Effector memory CD8-positive, alpha-beta T cell (primary cell): ENCODE data around the gene CCNT1.
"Not testable (repeated sequence)": the region's sequence is repeated elsewhere in the genome, so short reads cannot be mapped to it uniquely, and the experiment has no call there.

Source experiments
- ATAC-seq: fragments of 150-1000 bp; cut with Tn5 transposase; replicated peaks from 2 replicates; pipeline ENCODE4 v1.10.0; 2021; ENCODE audit warnings: mild to moderate bottlenecking, moderate library complexity
- DNase-seq, 3 experiments: peaks; one replicate each; pipeline ENCODE4 v3.0.0; 2021
- H3K27ac Mint-ChIP-seq, 2 donors: one replicate each; pipeline ENCODE4 v1.8.0; 2022; ENCODE audit warnings: mild to moderate bottlenecking in 2 of 2, mixed read lengths in 2 of 2, moderate library complexity in 2 of 2
- H3K27me3 Mint-ChIP-seq, 2 donors: one replicate each; pipeline ENCODE4 v1.8.0; 2022; ENCODE audit warnings: mixed read lengths in 2 of 2
- H3K36me3 Mint-ChIP-seq: one replicate; pipeline ENCODE4 v1.8.0; 2022; ENCODE audit warnings: mild to moderate bottlenecking, moderate library complexity, mixed read lengths; ENCODE audit not compliant: insufficient read depth
- H3K4me1 Mint-ChIP-seq, 2 donors: one replicate each; pipeline ENCODE4 v1.8.0; 2022; ENCODE audit warnings: low read depth in 2 of 2, mixed read lengths in 2 of 2
- H3K4me3 Mint-ChIP-seq, 2 donors: one replicate each; pipeline ENCODE4 v1.8.0; 2022; ENCODE audit warnings: mild to moderate bottlenecking in 2 of 2, mixed read lengths in 2 of 2, moderate library complexity in 2 of 2
- H3K9me3 Mint-ChIP-seq, 2 donors: one replicate each; pipeline ENCODE4 v1.8.0; 2022; ENCODE audit warnings: mixed read lengths in 2 of 2

Gene CCNT1

GRCh38 chr12:48645354-48645753 lies 71.2 kb downstream of the CCNT1 start:
- H3K27me3 Mint-ChIP-seq, H3K4me1 Mint-ChIP-seq, DNase-seq, H3K4me3 Mint-ChIP-seq, ATAC-seq, H3K27ac Mint-ChIP-seq, H3K9me3 Mint-ChIP-seq: not testable (repeated sequence)
- peaks cover 14% of the 10 kb centered on the region for H3K36me3 Mint-ChIP-seq

- no peak overlapping the region for H3K4me3 Mint-ChIP-seq
- no peak overlapping the region for H3K27ac Mint-ChIP-seq
- DNase-seq (no peak), ATAC-seq (no peak)
- no peaks in the 10 kb centered on the region for H3K27me3 Mint-ChIP-seq
- peaks cover 12% of the 10 kb centered on the region for H3K36me3 Mint-ChIP-seq
- no peaks in the 10 kb centered on the region for H3K9me3 Mint-ChIP-seq
- H3K4me1 Mint-ChIP-seq: peaks cover 0 to 1% of the 10 kb centered on the region in 2 donors
Measured at GRCh38 chr12:48643011-48643410, 73.5 kb downstream of the CCNT1 start.

DNA sequence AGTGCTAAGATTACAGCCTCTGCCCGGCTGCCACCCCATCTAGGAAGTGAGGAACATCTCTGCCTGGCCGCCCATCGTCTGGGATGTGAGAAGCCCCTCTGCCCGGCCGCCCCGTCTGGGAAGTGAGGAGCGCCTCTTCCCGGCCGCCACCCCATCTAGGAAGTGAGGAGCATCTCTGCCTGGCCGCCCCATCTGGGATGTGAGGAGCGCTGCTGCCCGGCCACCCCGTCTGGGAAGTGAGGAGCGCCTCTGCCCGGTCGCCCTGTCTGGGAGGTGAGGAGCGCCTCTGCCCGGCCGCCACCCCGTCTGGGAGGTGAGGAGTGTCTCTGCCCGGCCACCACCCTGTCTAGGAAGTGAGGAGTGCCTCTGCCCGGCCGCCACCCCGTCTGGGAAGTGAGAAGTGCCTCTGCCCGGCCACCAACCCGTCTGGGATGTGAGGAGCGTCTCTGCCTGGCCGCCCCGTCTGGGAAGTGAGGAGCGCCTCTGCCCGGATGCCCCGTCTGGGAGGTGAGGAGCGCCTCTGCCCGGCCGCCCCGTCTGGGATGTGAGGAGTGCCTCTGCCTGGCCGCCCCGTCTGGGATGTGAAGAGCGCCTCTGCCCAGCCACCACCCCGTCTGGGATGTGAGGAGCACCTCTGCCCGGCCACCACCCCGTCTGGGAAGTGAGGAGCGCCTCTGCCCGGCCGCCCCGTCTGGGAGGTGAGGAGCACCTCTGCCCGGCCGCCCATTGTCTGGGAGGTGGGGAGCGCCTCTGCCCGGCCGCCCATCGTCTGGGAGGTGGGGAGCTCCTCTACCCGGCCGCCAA lies 74.6 kb downstream of the CCNT1 start:
- not testable (repeated sequence) for H3K27me3 Mint-ChIP-seq, H3K9me3 Mint-ChIP-seq, ATAC-seq, H3K4me1 Mint-ChIP-seq, H3K36me3 Mint-ChIP-seq, H3K4me3 Mint-ChIP-seq, H3K27ac Mint-ChIP-seq, DNase-seq

DNA sequence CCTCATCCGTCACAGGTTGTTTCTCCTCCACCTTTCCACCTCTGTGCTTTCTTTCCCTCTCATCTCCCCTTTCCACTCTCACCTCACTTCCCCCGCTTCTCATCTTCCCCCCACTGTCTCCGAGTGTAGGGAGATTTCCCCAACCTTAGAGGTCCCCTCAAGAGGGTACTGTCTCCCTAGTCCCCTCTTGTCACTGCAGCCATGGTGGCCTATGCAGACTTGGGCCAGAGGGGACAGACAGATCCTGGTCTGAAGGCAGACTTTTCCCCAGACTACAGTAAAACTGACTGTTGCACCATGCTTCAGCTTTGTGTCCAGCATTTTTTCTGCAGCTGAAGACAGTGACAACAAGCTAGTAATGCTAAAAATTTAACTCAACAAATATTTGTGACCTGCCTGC lies 75.7 kb downstream of the CCNT1 start:
- Mint-ChIP-seq H3K4me3 (no peak overlapping the region), H3K27ac (peak overlapping the region in 1 of 2 donors; percentile 45), H3K27me3 (no peaks in the 10 kb centered on the region), H3K36me3 (peaks cover 5% of the 10 kb centered on the region), H3K9me3 (no peaks in the 10 kb centered on the region), H3K4me1 (no peaks in the 10 kb centered on the region)
- ATAC-seq: no peak
- DNase-seq: no peak

DNA sequence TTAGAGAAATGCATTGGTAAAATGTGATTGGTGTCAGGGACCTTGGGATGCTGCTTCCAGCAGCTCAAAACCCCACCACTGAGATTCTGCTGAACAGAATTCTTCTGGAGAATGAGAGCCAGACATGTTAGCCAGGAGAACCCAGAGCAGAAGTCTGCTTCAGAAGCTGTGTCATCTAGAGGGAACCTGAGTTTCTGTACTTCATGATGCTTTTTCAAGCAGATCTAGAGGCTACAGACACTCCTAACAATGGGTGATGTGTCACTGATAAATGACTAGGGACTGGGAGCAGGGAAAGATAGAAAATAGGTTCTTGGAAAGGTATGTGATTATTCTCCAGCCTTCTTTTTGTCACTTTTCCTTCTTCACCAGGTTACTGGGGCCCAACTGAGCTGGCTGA lies 76.1 kb downstream of the CCNT1 start:
- no peaks in the 10 kb centered on the region for H3K27me3 Mint-ChIP-seq
- DNase-seq: no peak
- H3K4me1 Mint-ChIP-seq: no peaks in the 10 kb centered on the region

More for the DNA sequence above, 76.1 kb downstream of the CCNT1 start:
- no peak for ATAC-seq
- no peak overlapping the region for H3K27ac Mint-ChIP-seq
- H3K36me3 Mint-ChIP-seq: peaks cover 1% of the 10 kb centered on the region
- no peaks in the 10 kb centered on the region for H3K9me3 Mint-ChIP-seq
- no peak overlapping the region for H3K4me3 Mint-ChIP-seq
